ENCODE data around the gene PLA2G2F.

PLA2G2F gene

GRCh38 chr1:20192364-20192763, 53.2 kb downstream of the PLA2G2F start:
- no peak overlapping the region for H3K4me3 ChIP-seq (ENCODE audit: low read length)
- no peak for DNase-seq (ENCODE audit: low read depth)
- TF ChIP-seq CTCF (conservative IDR thresholded peaks at IDR 0.05; ENCODE audit: low read depth, low read length) = no peak

- no peak for DNase-seq (ENCODE audit: low read depth)
- H3K4me3 ChIP-seq (ENCODE audit: low read length) = no peak overlapping the region
- TF ChIP-seq CTCF (conservative IDR thresholded peaks at IDR 0.05; ENCODE audit: low read depth, low read length) = no peak
These were observed 53.8 kb downstream of the PLA2G2F start for GRCh38 chr1:20192871-20193411.

DNA sequence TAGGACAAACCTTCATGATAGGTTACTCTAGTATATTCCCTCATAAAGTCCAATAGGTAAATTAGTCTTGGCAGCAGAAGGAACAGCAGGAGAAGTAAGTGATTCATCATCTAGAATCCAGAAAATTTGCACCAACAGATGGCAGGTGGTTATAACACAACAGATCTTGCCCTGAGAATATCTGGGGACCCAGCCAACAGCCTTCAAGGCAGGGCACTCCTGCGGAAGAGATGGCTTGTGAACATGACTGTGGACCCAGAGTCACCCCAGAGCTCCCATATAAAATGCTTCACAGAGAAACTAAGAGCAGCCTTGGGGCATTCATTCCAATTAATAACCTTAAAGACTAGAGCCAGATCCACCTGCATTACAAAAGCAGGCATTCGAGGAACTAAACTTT, 55.1 kb downstream of the PLA2G2F start:
- TF ChIP-seq CTCF (conservative IDR thresholded peaks at IDR 0.05; ENCODE audit: low read depth, low read length) = no peak
- H3K4me3 ChIP-seq (ENCODE audit: low read length) = no peak overlapping the region
- DNase-seq (ENCODE audit: low read depth) = no peak

GRCh38 chr1:20194757-20195461, 55.8 kb downstream of the PLA2G2F start:
- H3K4me3 ChIP-seq (ENCODE audit: low read length) = no peak overlapping the region
- no peak for DNase-seq (ENCODE audit: low read depth)
- TF ChIP-seq CTCF (conservative IDR thresholded peaks at IDR 0.05; ENCODE audit: low read depth, low read length) = peak; percentile 98

DNA sequence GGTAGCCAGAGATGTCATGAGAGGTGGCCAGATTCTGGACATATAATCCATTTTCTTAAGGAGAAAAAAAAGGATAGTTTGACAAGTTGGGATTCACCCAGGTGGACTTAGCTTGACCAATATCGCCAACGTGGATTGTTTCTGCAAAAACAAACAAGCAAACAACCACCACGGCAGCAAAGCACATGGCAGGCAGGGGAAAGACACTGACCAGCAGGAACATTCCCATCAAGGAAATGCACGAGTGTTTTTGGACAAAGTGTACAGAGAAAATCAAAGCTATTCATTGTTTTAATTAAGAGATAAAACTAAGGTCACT, 56.3 kb downstream of the PLA2G2F start:
- DNase-seq (ENCODE audit: low read depth) = no peak
- no peak overlapping the region for H3K4me3 ChIP-seq (ENCODE audit: low read length)
- no peak for TF ChIP-seq CTCF (conservative IDR thresholded peaks at IDR 0.05; ENCODE audit: low read depth, low read length)

GRCh38 chr1:20197329-20197791, 58.2 kb downstream of the PLA2G2F start:
- no peak for TF ChIP-seq CTCF (conservative IDR thresholded peaks at IDR 0.05; ENCODE audit: low read depth, low read length)
- H3K4me3 ChIP-seq (ENCODE audit: low read length) = no peak overlapping the region
- DNase-seq (ENCODE audit: low read depth) = no peak

GRCh38 chr1:20198296-20198695, 59.2 kb downstream of the PLA2G2F start:
- no peak for TF ChIP-seq CTCF (conservative IDR thresholded peaks at IDR 0.05; ENCODE audit: low read depth, low read length)
- DNase-seq (ENCODE audit: low read depth) = no peak
- H3K4me3 ChIP-seq (ENCODE audit: low read length) = no peak overlapping the region

All from retinal pigment epithelial cell (primary cell).